HepG2 (cell line): ENCODE results near the gene TXNRD2. TPM values are rescaled to one million over a fixed set of nuclear protein-coding genes. Genes with fewer than 3 reads are reported as not detected.

Source experiments
- AKAP8 ChIP-seq: sonication (generic); formaldehyde crosslinking; IDR thresholded peaks from 2 replicates; pipeline ENCODE4 v1.5.1; 2020; ENCODE audit warnings: mild to moderate bottlenecking, missing genetic modification reagents
- ATF7-NPFF ChIP-seq: sonication (generic); formaldehyde crosslinking; IDR thresholded peaks from 2 replicates; pipeline ENCODE4 v1.8.1; 2023; ENCODE audit warnings: mild to moderate bottlenecking, low read depth, missing genetic modification reagents, moderate library complexity
- BRD4 ChIP-seq: sonication (generic); formaldehyde crosslinking; IDR thresholded peaks from 2 replicates; pipeline ENCODE4 v1.4.0; 2020; ENCODE audit warnings: missing genetic modification reagents
- EZH2 ChIP-seq: conservative IDR thresholded peaks from 2 replicates; pipeline ENCODE4 v1.6.1; 2012; ENCODE audit warnings: mild to moderate bottlenecking, low read depth, low read length, moderate library complexity
- FOSL2 ChIP-seq: sonication (generic); formaldehyde crosslinking; IDR thresholded peaks from 2 replicates; pipeline ENCODE4 v1.4.0; 2020; ENCODE audit warnings: missing genetic modification reagents
- JDP2 ChIP-seq: sonication (generic); formaldehyde crosslinking; IDR thresholded peaks from 2 replicates; pipeline ENCODE4 v1.8.1; 2022; ENCODE audit warnings: missing genetic modification reagents, borderline replicate concordance
- MXD4 ChIP-seq: IDR thresholded peaks from 2 replicates; pipeline ENCODE4 v1.6.1; 2016; ENCODE audit warnings: mild to moderate bottlenecking, missing biosample characterization, missing genetic modification reagents
- NKX3-1 ChIP-seq: sonication (generic); formaldehyde crosslinking; IDR thresholded peaks from 2 replicates; pipeline ENCODE4 v1.5.0; 2020; ENCODE audit warnings: missing genetic modification reagents
- TCF7 ChIP-seq: sonication (generic); IDR thresholded peaks from 2 replicates; pipeline ENCODE4 v1.6.1; 2016; ENCODE audit warnings: antibody characterized with exemption, low read depth
- THAP7 ChIP-seq: sonication (generic); formaldehyde crosslinking; IDR thresholded peaks from 2 replicates; pipeline ENCODE4 v1.8.1; 2023; ENCODE audit warnings: mild to moderate bottlenecking, missing genetic modification reagents
- THRA ChIP-seq: sonication (generic); formaldehyde crosslinking; IDR thresholded peaks from 2 replicates; pipeline ENCODE4 v1.4.0; 2020; ENCODE audit warnings: missing genetic modification reagents, borderline replicate concordance
- YEATS4 ChIP-seq: sonication (generic); formaldehyde crosslinking; IDR thresholded peaks from 2 replicates; pipeline ENCODE4 v1.4.0; 2020; ENCODE audit warnings: missing genetic modification reagents, borderline replicate concordance
- ZFY ChIP-seq: sonication (generic); formaldehyde crosslinking; IDR thresholded peaks from 2 replicates; pipeline ENCODE4 v1.4.0; 2020; ENCODE audit warnings: missing genetic modification reagents
- ZNF224 ChIP-seq: sonication (generic); formaldehyde crosslinking; IDR thresholded peaks from 2 replicates; pipeline ENCODE4 v1.5.0; 2020; ENCODE audit warnings: mild to moderate bottlenecking, missing genetic modification reagents
- ZNF232 ChIP-seq: sonication (generic); formaldehyde crosslinking; IDR thresholded peaks from 2 replicates; pipeline ENCODE4 v1.4.0; 2020; ENCODE audit warnings: missing genetic modification reagents, borderline replicate concordance
- ZNF251 ChIP-seq: sonication (generic); formaldehyde crosslinking; IDR thresholded peaks from 2 replicates; pipeline ENCODE4 v1.9.0; 2021; ENCODE audit warnings: mild to moderate bottlenecking, missing genetic modification reagents
- ZNF605 ChIP-seq: sonication (generic); formaldehyde crosslinking; IDR thresholded peaks from 2 replicates; pipeline ENCODE4 v1.8.0; 2022; ENCODE audit warnings: mild to moderate bottlenecking, missing genetic modification reagents
- ZNF720 ChIP-seq: sonication (generic); formaldehyde crosslinking; IDR thresholded peaks from 2 replicates; pipeline ENCODE4 v1.4.0; 2020; ENCODE audit warnings: missing genetic modification reagents
- ZNF777 ChIP-seq: sonication (generic); formaldehyde crosslinking; IDR thresholded peaks from 2 replicates; pipeline ENCODE4 v1.4.0; 2020; ENCODE audit warnings: missing genetic modification reagents
- ZSCAN31 ChIP-seq: sonication (generic); formaldehyde crosslinking; IDR thresholded peaks from 2 replicates; pipeline ENCODE4 v1.5.0; 2020; ENCODE audit warnings: low read depth, mild to moderate bottlenecking, missing genetic modification reagents
- polyA plus RNA-seq, 8 experiments: library from polyadenylated mRNA; depleted of rRNA in 3 of 8; stranded (reverse) in 7 of 8; unstranded in 1 of 8; fragments of >200 nt; fragmentation: Illumina TruSeq in 4 of 8; extraction: Trizol in 4 of 8; gene quantifications; 2 replicates each; pipeline versions ENCODE4 v1.2.1 to v1.2.3, GENCODE V29; 2011 to 2016; ENCODE audit warnings: low read depth in 4 of 8, missing spikeins in 1 of 8, mixed read lengths in 1 of 8; ENCODE audit not compliant: insufficient read depth in 1 of 8
- total RNA-seq, 5 experiments: library from RNA; depleted of rRNA; stranded (reverse); fragments of >200 nt; fragmentation: Illumina TruSeq; extraction: Trizol; gene quantifications; 2 replicates each; pipeline ENCODE4 v1.2.3, GENCODE V29; 2016; ENCODE audit warnings: low read depth in 1 of 5
- TF ChIP-seq, protein P1 (sequence below), 2 experiments: sonication (generic) in 1 of 2; formaldehyde crosslinking in 1 of 2; IDR thresholded peaks; 2 replicates each; pipeline versions ENCODE4 v1.4.0 to v1.6.1; 2016 to 2020; ENCODE audit warnings: borderline replicate concordance in 1 of 2, low read depth in 1 of 2, mild to moderate bottlenecking in 1 of 2, missing genetic modification reagents in 1 of 2

TXNRD2 gene
- total and polyA plus RNA-seq, 2 of the 13 experiments (the other 11 are each of a cell fraction or from before 2014, with no cell fraction given) = 17.5 to 18.6 TPM

GRCh38 chr22:19880786-19881569 lies 60.6 kb downstream of the TXNRD2 start (continued):
- TF ChIP-seq ZSCAN31 (CRISPR knock-in tag) (no peak), ZFY (CRISPR knock-in tag) (peak; percentile 32; the same call in 1 of the 2 replicates), FOSL2 (CRISPR knock-in tag) (peak; percentile 99), ZNF232 (peak; percentile 33; the same call in 1 of the 2 replicates), MXD4 (no peak), ZNF720 (CRISPR knock-in tag) (no peak), THRA (CRISPR knock-in tag) (peak; percentile 51; the same call in 1 of the 2 replicates), BRD4 (CRISPR knock-in tag) (no peak), ZNF251 (CRISPR knock-in tag) (no peak), ZNF605 (CRISPR knock-in tag) (0 out of 2 replicates have a peak, but pooled peaks have one; percentile 45), NKX3-1 (0 out of 2 replicates have a peak, but pooled peaks have one; percentile 32), ZNF777 (CRISPR knock-in tag) (no peak), JDP2 (CRISPR knock-in tag) (no peak), ZNF224 (CRISPR knock-in tag) (0 out of 2 replicates have a peak, but pooled peaks have one; percentile 19), AKAP8 (CRISPR knock-in tag) (peak; percentile 43; the same call in 1 of the 2 replicates), TCF7 (peak; percentile 26; the same call in 1 of the 2 replicates), ATF7-NPFF (CRISPR knock-in tag) (no peak), YEATS4 (CRISPR knock-in tag) (peak; percentile 44; the same call in 1 of the 2 replicates), EZH2 (no peak), THAP7 (CRISPR knock-in tag) (no peak)
- TF ChIP-seq, protein P1, sequence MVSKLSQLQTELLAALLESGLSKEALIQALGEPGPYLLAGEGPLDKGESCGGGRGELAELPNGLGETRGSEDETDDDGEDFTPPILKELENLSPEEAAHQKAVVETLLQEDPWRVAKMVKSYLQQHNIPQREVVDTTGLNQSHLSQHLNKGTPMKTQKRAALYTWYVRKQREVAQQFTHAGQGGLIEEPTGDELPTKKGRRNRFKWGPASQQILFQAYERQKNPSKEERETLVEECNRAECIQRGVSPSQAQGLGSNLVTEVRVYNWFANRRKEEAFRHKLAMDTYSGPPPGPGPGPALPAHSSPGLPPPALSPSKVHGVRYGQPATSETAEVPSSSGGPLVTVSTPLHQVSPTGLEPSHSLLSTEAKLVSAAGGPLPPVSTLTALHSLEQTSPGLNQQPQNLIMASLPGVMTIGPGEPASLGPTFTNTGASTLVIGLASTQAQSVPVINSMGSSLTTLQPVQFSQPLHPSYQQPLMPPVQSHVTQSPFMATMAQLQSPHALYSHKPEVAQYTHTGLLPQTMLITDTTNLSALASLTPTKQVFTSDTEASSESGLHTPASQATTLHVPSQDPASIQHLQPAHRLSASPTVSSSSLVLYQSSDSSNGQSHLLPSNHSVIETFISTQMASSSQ (IDR thresholded peaks at IDR 0.05; ENCODE audit: low read depth) = peak; percentile 42; the same call in 1 of the 2 replicates
- TF ChIP-seq, protein P1 (CRISPR knock-in tag; IDR thresholded peaks at IDR 0.05; ENCODE audit: borderline replicate concordance) = peak; percentile 66; the same call in 1 of the 2 replicates
